ENCODE results near the gene TRPT1. TPM values are rescaled to one million over a fixed set of nuclear protein-coding genes. Genes with fewer than 3 reads are reported as not detected.
A peak's percentile ranks its signal among the peaks of the same experiment; 100 is the strongest.

The TRPT1 gene
- total RNA-seq = 10 to 100 TPM; 19.9 to 21.9 TPM
- long read RNA-seq, donor 1, partial matches to known transcripts = 5 of 20 reads
- long read RNA-seq, donor 1, other reads (novel, unspliced or antisense) = 12 of 20 reads
- long read RNA-seq, donor 2, transcript TRPT1-203 (7 exons, 865 nt) = major isoform, 9 of 41 reads
- long read RNA-seq, donor 2, transcript TRPT1-201 (8 exons, 962 nt) = minor isoform, 7 of 41 reads
- long read RNA-seq, donor 2, partial matches to known transcripts = 1 of 41 reads
- long read RNA-seq, donor 2, other reads (novel, unspliced or antisense) = 23 of 41 reads

- intact Hi-C loops (cut with DNase I) = no loop called here
- DNase-seq (ENCODE audit: low spot score) = peak; percentile 97
Observed at GRCh38 chr11:64225608-64226506, at the start of gene TRPT1, which contains the start of gene NUDT22. TSS of gene TRPT1 (minus strand) at chr11:64226186. CDS start at chr11:64225860, 326 bp downstream. TSS of gene NUDT22 (plus strand) at chr11:64226274. CDS start at chr11:64226653, 379 bp downstream.

- DNase-seq (ENCODE audit: low spot score) = no peak
- intact Hi-C loops (cut with DNase I) = no loop called here
Observed at GRCh38 chr11:64275031-64275800, 49.2 kb upstream of the TRPT1 start.

- intact Hi-C loops (cut with DNase I) = no loop called here
- DNase-seq (ENCODE audit: low spot score) = peak; percentile 99
Observed at GRCh38 chr11:64269540-64270220, 43.7 kb upstream of the TRPT1 start.

- intact Hi-C loops (cut with DNase I) = no loop called here
Observed at GRCh38 chr11:64268893-64269539, 43.0 kb upstream of the TRPT1 start.

GRCh38 chr11:64268025-64268892 is 42.3 kb upstream of the TRPT1 start:
- DNase-seq (ENCODE audit: low spot score) = peak; percentile 91

More at GRCh38 chr11:64268893-64269539, 43.0 kb upstream of the TRPT1 start:
- peak; percentile 90 for DNase-seq (ENCODE audit: low spot score)

GRCh38 chr11:64267207-64267945 is 41.4 kb upstream of the TRPT1 start:
- intact Hi-C loops (cut with DNase I) = no loop called here
- DNase-seq (ENCODE audit: low spot score) = no peak

More at GRCh38 chr11:64268025-64268892, 42.3 kb upstream of the TRPT1 start:
- intact Hi-C loops (cut with DNase I) = no loop called here

GRCh38 chr11:64266339-64266738 is 40.4 kb upstream of the TRPT1 start:
- DNase-seq (ENCODE audit: low spot score) = no peak
- intact Hi-C loops (cut with DNase I) = no loop called here

- intact Hi-C loops (cut with DNase I) = no loop called here
- no peak for DNase-seq (ENCODE audit: low spot score)
Observed at GRCh38 chr11:64265176-64266160, 39.5 kb upstream of the TRPT1 start.

GRCh38 chr11:64264371-64264852 is 38.4 kb upstream of the TRPT1 start:
- DNase-seq (ENCODE audit: low spot score) = no peak
- intact Hi-C loops (cut with DNase I) = no loop called here

- DNase-seq (ENCODE audit: low spot score) = no peak
- intact Hi-C loops (cut with DNase I) = no loop called here
Observed at GRCh38 chr11:64263947-64264317, 37.9 kb upstream of the TRPT1 start.

GRCh38 chr11:64263021-64263946 is 37.3 kb upstream of the TRPT1 start:
- intact Hi-C loops (cut with DNase I) = no loop called here

GRCh38 chr11:64262271-64263002 is 36.5 kb upstream of the TRPT1 start:
- intact Hi-C loops (cut with DNase I) = no loop called here

More at GRCh38 chr11:64263021-64263946, 37.3 kb upstream of the TRPT1 start:
- DNase-seq (ENCODE audit: low spot score) = no peak

GRCh38 chr11:64261556-64262080 is 35.6 kb upstream of the TRPT1 start:
- intact Hi-C loops (cut with DNase I) = no loop called here
- no peak for DNase-seq (ENCODE audit: low spot score)

More at GRCh38 chr11:64262271-64263002, 36.5 kb upstream of the TRPT1 start:
- no peak for DNase-seq (ENCODE audit: low spot score)

Measured in posterior vena cava (tissue), 2 donors.